Measurements from ENCODE around the gene TRIM40. TPM values are rescaled to one million over a fixed set of nuclear protein-coding genes. Genes with fewer than 3 reads are reported as not detected.

TRIM40 gene
- polyA plus RNA-seq, 1 donor (not counting 4 experiments of a cell fraction or from before 2014, with no cell fraction given): not detected

GRCh38 chr6:30111266-30111856 lies 24.6 kb upstream of the TRIM40 start:
- no peak overlapping the region for H2AFZ ChIP-seq (ENCODE audit: control insufficient read depth, low read length)
- no peak for FAIRE-seq

DNA sequence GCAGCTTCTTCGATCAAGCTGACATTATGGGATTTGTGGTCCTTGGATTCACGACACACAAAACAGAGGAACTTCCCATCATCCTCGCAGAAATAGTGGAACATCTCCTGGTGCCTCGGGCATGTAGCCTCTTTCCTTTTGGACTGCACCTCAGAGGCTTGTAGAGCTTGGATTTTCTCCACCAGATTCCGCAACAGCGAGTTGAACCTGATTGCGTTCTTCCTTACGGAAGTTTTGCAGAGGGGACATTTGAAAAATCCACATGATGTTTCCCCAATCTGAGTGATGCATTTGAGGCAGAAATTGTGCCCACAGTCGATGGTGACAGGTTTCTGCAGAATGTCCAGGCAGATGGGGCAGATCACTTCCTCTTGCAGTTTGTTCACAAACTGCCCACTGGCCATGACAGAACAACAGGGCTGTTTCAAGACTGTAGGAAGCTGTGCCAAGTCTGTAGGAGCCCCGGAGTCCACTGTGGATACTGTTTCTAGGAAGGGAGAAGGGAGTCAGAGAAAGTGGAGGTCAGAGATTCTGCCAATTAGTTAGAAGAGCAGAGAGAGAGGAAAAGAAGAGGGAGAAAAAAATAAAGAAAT lies 23.4 kb upstream of the TRIM40 start:
- H3K4me1 ChIP-seq (ENCODE audit: control insufficient read depth, extremely low read depth, insufficient read depth, low read length): no peaks in the 10 kb centered on the region
- TF ChIP-seq, protein P1, sequence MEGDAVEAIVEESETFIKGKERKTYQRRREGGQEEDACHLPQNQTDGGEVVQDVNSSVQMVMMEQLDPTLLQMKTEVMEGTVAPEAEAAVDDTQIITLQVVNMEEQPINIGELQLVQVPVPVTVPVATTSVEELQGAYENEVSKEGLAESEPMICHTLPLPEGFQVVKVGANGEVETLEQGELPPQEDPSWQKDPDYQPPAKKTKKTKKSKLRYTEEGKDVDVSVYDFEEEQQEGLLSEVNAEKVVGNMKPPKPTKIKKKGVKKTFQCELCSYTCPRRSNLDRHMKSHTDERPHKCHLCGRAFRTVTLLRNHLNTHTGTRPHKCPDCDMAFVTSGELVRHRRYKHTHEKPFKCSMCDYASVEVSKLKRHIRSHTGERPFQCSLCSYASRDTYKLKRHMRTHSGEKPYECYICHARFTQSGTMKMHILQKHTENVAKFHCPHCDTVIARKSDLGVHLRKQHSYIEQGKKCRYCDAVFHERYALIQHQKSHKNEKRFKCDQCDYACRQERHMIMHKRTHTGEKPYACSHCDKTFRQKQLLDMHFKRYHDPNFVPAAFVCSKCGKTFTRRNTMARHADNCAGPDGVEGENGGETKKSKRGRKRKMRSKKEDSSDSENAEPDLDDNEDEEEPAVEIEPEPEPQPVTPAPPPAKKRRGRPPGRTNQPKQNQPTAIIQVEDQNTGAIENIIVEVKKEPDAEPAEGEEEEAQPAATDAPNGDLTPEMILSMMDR (optimal IDR thresholded peaks at IDR 0.05 in 1 of 3, IDR thresholded peaks at IDR 0.05 in 1 of 3, conservative IDR thresholded peaks at IDR 0.05 in 1 of 3; ENCODE audit: extremely low read depth in 1 of 3, insufficient read depth in 2 of 3, low read length in 3 of 3): no peak
- TF ChIP-seq EZH2 (IDR thresholded peaks at IDR 0.05; ENCODE audit: low read length): no peak
- H3K4me2 ChIP-seq (ENCODE audit: control insufficient read depth, extremely low read depth, insufficient read depth, low read depth, low read length): no peak overlapping the region
- H3K79me2 ChIP-seq (ENCODE audit: control insufficient read depth, insufficient read depth, low read length): no peaks in the 10 kb centered on the region
- H3K27me3 ChIP-seq (ENCODE audit: control insufficient read depth, extremely low read depth, insufficient read depth, low read length): peaks cover 43% of the 10 kb centered on the region
- no peaks in the 10 kb centered on the region for H3K9me3 ChIP-seq (ENCODE audit: control insufficient read depth, low read depth, low read length)
- DNase-seq (ENCODE audit: low read depth, low spot score) (no peak), FAIRE-seq (no peak)
- H3K36me3 ChIP-seq (ENCODE audit: control insufficient read depth in 2 of 2, extremely low read depth in 1 of 2, insufficient read depth in 2 of 2, low read length in 2 of 2): no peaks in the 10 kb centered on the region
- H3K9me1 ChIP-seq (ENCODE audit: control insufficient read depth, extremely low read depth, insufficient read depth, low read length): no peaks in the 10 kb centered on the region
- no peak overlapping the region for H3K27ac ChIP-seq (ENCODE audit: control insufficient read depth, insufficient read depth, low read length)
- no peak overlapping the region for H3K9ac ChIP-seq (ENCODE audit: control insufficient read depth, extremely low read depth, insufficient read depth, low read length)
- dilution Hi-C loops (cut with MboI; ENCODE audit: extremely low pct_ligation_motif_present, low sequenced_read_pairs): no loop called here
- no peak overlapping the region for H2AFZ ChIP-seq (ENCODE audit: control insufficient read depth, low read length)
- H4K20me1 ChIP-seq (ENCODE audit: control insufficient read depth, extremely low read depth, insufficient read depth, low read length): no peaks in the 10 kb centered on the region
- H3K4me3 ChIP-seq (ENCODE audit: control insufficient read depth in 2 of 3, extremely low read depth in 1 of 3, insufficient read depth in 2 of 3, low read depth in 1 of 3, low read length in 3 of 3): no peak overlapping the region

More at GRCh38 chr6:30111266-30111856, 24.6 kb upstream of the TRIM40 start:
- dilution Hi-C loops (cut with MboI; ENCODE audit: extremely low pct_ligation_motif_present, low sequenced_read_pairs): no loop called here
- H3K4me3 ChIP-seq (ENCODE audit: control insufficient read depth in 2 of 3, extremely low read depth in 1 of 3, insufficient read depth in 2 of 3, low read depth in 1 of 3, low read length in 3 of 3): no peak overlapping the region
- H3K9me1 ChIP-seq (ENCODE audit: control insufficient read depth, extremely low read depth, insufficient read depth, low read length): no peaks in the 10 kb centered on the region
- no peak overlapping the region for H3K9ac ChIP-seq (ENCODE audit: control insufficient read depth, extremely low read depth, insufficient read depth, low read length)
- H3K9me3 ChIP-seq (ENCODE audit: control insufficient read depth, low read depth, low read length): no peaks in the 10 kb centered on the region
- H3K36me3 ChIP-seq (ENCODE audit: control insufficient read depth in 2 of 2, extremely low read depth in 1 of 2, insufficient read depth in 2 of 2, low read length in 2 of 2): no peaks in the 10 kb centered on the region
- no peaks in the 10 kb centered on the region for H3K79me2 ChIP-seq (ENCODE audit: control insufficient read depth, insufficient read depth, low read length)
- DNase-seq (ENCODE audit: low read depth, low spot score): no peak
- H3K4me1 ChIP-seq (ENCODE audit: control insufficient read depth, extremely low read depth, insufficient read depth, low read length): no peaks in the 10 kb centered on the region
- TF ChIP-seq EZH2 (IDR thresholded peaks at IDR 0.05; ENCODE audit: low read length): no peak
- TF ChIP-seq, protein P1 (optimal IDR thresholded peaks at IDR 0.05 in 1 of 3, IDR thresholded peaks at IDR 0.05 in 1 of 3, conservative IDR thresholded peaks at IDR 0.05 in 1 of 3; ENCODE audit: extremely low read depth in 1 of 3, insufficient read depth in 2 of 3, low read length in 3 of 3): no peak
- peaks cover 43% of the 10 kb centered on the region for H3K27me3 ChIP-seq (ENCODE audit: control insufficient read depth, extremely low read depth, insufficient read depth, low read length)
- H3K4me2 ChIP-seq (ENCODE audit: control insufficient read depth, extremely low read depth, insufficient read depth, low read depth, low read length): no peak overlapping the region
- H4K20me1 ChIP-seq (ENCODE audit: control insufficient read depth, extremely low read depth, insufficient read depth, low read length): no peaks in the 10 kb centered on the region
- H3K27ac ChIP-seq (ENCODE audit: control insufficient read depth, insufficient read depth, low read length): no peak overlapping the region

All from keratinocyte (primary cell).